Mesenchymal stem cell (in vitro differentiated cells and primary cell): ENCODE measurements around the gene PDS5B.
"Not testable (repeated sequence)": the region's sequence is repeated elsewhere in the genome, so short reads cannot be mapped to it uniquely, and the experiment has no call there.

ENCODE experiments used
- DNase-seq: peaks from one replicate; pipeline ENCODE4 v3.0.0-alpha.2; 2013
- H2AFZ ChIP-seq: one replicate; pipeline ENCODE4 v1.6.1; 2013; ENCODE audit warnings: low read depth, mild to moderate bottlenecking, control low read depth, inconsistent platforms, low read length, moderate library complexity
- H2AK5ac ChIP-seq: 2 replicates; pipeline ENCODE4 v1.6.1; 2013; ENCODE audit warnings: low read length, moderate library complexity, mild to moderate bottlenecking, inconsistent platforms; ENCODE audit not compliant: severe bottlenecking
- H2BK120ac ChIP-seq: one replicate; pipeline ENCODE4 v1.6.1; 2013; ENCODE audit warnings: low read depth, mild to moderate bottlenecking, inconsistent platforms, low read length, moderate library complexity
- H2BK12ac ChIP-seq, 2 experiments: one replicate each; pipeline ENCODE4 v1.6.1; 2013; ENCODE audit warnings: inconsistent platforms in 2 of 2, low read length in 2 of 2, mild to moderate bottlenecking in 2 of 2, moderate library complexity in 2 of 2, control low read depth in 1 of 2
- H2BK15ac ChIP-seq: one replicate; pipeline ENCODE4 v1.6.1; 2013; ENCODE audit warnings: mild to moderate bottlenecking, low read depth, inconsistent platforms; ENCODE audit not compliant: poor library complexity, severe bottlenecking
- H2BK5ac ChIP-seq: 2 replicates; pipeline ENCODE4 v1.6.1; 2013; ENCODE audit warnings: low read depth, mild to moderate bottlenecking, low read length, control low read depth, inconsistent platforms; ENCODE audit not compliant: poor library complexity, severe bottlenecking
- H3K14ac ChIP-seq, 2 experiments: one replicate each; pipeline ENCODE4 v1.6.1; 2013; ENCODE audit warnings: inconsistent platforms in 2 of 2, low read length in 2 of 2, control low read depth in 1 of 2, mild to moderate bottlenecking in 1 of 2, moderate library complexity in 1 of 2
- H3K18ac ChIP-seq, 2 experiments: one replicate each; pipeline ENCODE4 v1.6.1; 2013; ENCODE audit warnings: inconsistent platforms in 2 of 2, low read length in 2 of 2, control low read depth in 1 of 2, low read depth in 1 of 2, mild to moderate bottlenecking in 1 of 2
- H3K23ac ChIP-seq, 2 experiments: one replicate each; pipeline ENCODE4 v1.6.1; 2013; ENCODE audit warnings: inconsistent platforms in 2 of 2, low read length in 2 of 2, mild to moderate bottlenecking in 2 of 2, moderate library complexity in 2 of 2, control low read depth in 1 of 2
- H3K27ac ChIP-seq: 2 replicates; pipeline ENCODE4 v1.5.1; 2013; ENCODE audit warnings: mild to moderate bottlenecking, moderate library complexity, low read length, control low read depth, inconsistent platforms; ENCODE audit not compliant: poor library complexity, severe bottlenecking
- H3K27me3 ChIP-seq, 2 experiments: 2 replicates each; pipeline versions ENCODE4 v1.6.1 to v1.7.0; 2013; ENCODE audit warnings: low read length in 2 of 2, mild to moderate bottlenecking in 2 of 2, moderate library complexity in 2 of 2, control low read depth in 1 of 2, inconsistent platforms in 1 of 2; ENCODE audit not compliant: control insufficient read depth in 1 of 2, insufficient read depth in 1 of 2
- H3K36me3 ChIP-seq, 2 experiments: 2 replicates each; pipeline versions ENCODE4 v1.6.1 to v1.7.0; 2013; ENCODE audit warnings: low read length in 2 of 2, control low read depth in 1 of 2, inconsistent platforms in 1 of 2, low read depth in 1 of 2, mild to moderate bottlenecking in 1 of 2; ENCODE audit not compliant: insufficient read depth in 2 of 2, control insufficient read depth in 1 of 2
- H3K4ac ChIP-seq, 2 experiments: one replicate each; pipeline ENCODE4 v1.6.1; 2013; ENCODE audit warnings: inconsistent platforms in 2 of 2, low read length in 2 of 2, mild to moderate bottlenecking in 2 of 2, moderate library complexity in 2 of 2, control low read depth in 1 of 2, low read depth in 1 of 2
- H3K4me1 ChIP-seq: 2 replicates; pipeline ENCODE4 v1.6.1; 2013; ENCODE audit warnings: low read depth, low read length, control low read depth; ENCODE audit not compliant: control insufficient read depth, insufficient read depth
- H3K4me2 ChIP-seq: 2 replicates; pipeline ENCODE4 v1.6.1; 2013; ENCODE audit warnings: low read length, mild to moderate bottlenecking, inconsistent platforms; ENCODE audit not compliant: poor library complexity, severe bottlenecking
- H3K4me3 ChIP-seq, 2 experiments: 2 replicates each; pipeline versions ENCODE4 v1.5.1 to v1.7.0; 2013; ENCODE audit warnings: low read length in 2 of 2, mild to moderate bottlenecking in 2 of 2, control low read depth in 1 of 2, low read depth in 1 of 2; ENCODE audit not compliant: insufficient read depth in 1 of 2
- H3K79me1 ChIP-seq: replicated peaks from 2 replicates; pipeline ENCODE4 v1.6.1; 2013; ENCODE audit warnings: mild to moderate bottlenecking, control low read depth, low read length, inconsistent platforms; ENCODE audit not compliant: poor library complexity, severe bottlenecking
- H3K9ac ChIP-seq: 2 replicates; pipeline ENCODE4 v1.7.0; 2013; ENCODE audit warnings: mild to moderate bottlenecking, low read length, moderate library complexity
- H3K9me3 ChIP-seq: 2 replicates; pipeline ENCODE4 v1.7.0; 2013; ENCODE audit warnings: mild to moderate bottlenecking, low read length; ENCODE audit not compliant: control insufficient read depth
- H4K8ac ChIP-seq: one replicate; pipeline ENCODE4 v1.6.1; 2013; ENCODE audit warnings: inconsistent platforms, mild to moderate bottlenecking, low read length, moderate library complexity
- H4K91ac ChIP-seq: one replicate; pipeline ENCODE4 v1.6.1; 2013; ENCODE audit warnings: mild to moderate bottlenecking, low read length, inconsistent platforms
- WGBS: methylation state at CpG from one replicate; pipeline ENCODE4 v1.1.7; 2013; ENCODE audit warnings: mixed read lengths; 5-methylcytosine and 5-hydroxymethylcytosine counted together

The PDS5B gene

DNA sequence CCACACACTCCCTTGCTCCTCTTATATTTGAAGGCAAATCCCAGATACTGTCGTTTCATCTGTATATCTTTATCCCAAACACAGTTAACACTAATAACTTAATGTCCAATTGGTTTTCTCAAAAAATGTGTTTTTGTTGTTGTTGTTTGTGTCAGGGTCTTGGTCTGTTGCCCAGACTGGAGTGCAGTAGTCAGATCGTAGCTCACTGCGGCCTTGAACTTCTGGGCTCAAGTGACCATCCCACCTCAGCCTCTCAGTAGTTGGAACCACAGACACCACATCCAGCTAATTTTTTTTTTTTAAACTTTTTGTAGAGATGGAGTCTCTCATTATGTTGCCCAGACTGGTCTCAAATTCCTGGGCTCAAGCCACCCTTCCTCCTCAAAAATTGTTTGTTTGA, 137.7 kb downstream of the PDS5B start:
- Histone ChIP-seq H3K23ac (no peak overlapping the region), H3K9me3 (no peaks in the 10 kb centered on the region), H3K4me1 (peaks cover 3% of the 10 kb centered on the region), H3K14ac (no peak overlapping the region), H2BK12ac (no peak overlapping the region), H3K4me3 (no peak overlapping the region), H4K8ac (no peak overlapping the region), H2BK5ac (no peak overlapping the region), H3K79me1 (peaks cover 13% of the 10 kb centered on the region), H3K4ac (no peak overlapping the region), H3K36me3 (peaks cover 4 to 12% of the 10 kb centered on the region in 2 experiments), H3K27ac (no peak overlapping the region), H3K18ac (no peak overlapping the region), H2AFZ (no peak overlapping the region), H3K27me3 (no peaks in the 10 kb centered on the region), H4K91ac (no peak overlapping the region), H2BK15ac (no peak overlapping the region), H3K4me2 (no peak overlapping the region), H2BK120ac (no peak overlapping the region), H2AK5ac (peak overlapping the region; percentile 2), H3K9ac (no peak overlapping the region)
- no peak for DNase-seq
- WGBS, result 70% methylated on average over 2 of the region's 3 CpGs

DNA sequence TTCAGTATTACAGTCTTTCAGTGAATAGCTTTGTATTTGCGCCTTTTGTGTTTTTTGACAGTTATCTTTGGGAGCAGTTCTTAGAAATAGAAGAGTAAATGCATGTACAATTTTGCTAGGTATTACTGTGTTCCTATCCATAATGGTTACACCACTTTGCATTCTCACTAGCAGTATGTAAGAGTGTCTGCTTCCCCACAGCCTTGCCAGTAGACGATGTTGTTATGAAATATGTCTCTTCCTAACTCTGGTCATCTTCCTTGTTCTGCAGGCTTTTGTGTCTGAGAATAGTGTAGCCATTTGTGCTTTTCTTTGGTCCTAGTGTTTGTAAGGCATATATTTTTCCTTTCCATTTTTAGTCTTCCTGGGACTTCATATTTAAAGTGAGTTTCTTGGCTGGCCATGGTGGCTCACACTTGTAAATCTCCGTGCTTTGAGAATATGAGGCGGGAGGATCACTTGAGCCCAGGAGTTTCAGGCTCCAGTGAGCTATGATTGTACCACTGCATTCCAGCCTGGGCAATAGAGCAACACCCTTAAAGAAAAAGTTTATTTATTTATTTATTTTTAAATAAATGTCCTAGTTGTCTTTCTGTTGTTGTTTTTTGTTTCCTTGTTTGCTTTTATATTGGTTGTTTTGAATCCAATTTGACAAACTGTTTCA, 140.3 kb downstream of the PDS5B start:
- 93% methylated on average over 4 of the region's 4 CpGs for WGBS
- Histone ChIP-seq H2AK5ac (no peak overlapping the region), H3K18ac (no peak overlapping the region), H3K23ac (no peak overlapping the region), H3K27me3 (no peaks in the 10 kb centered on the region), H3K9me3 (no peaks in the 10 kb centered on the region), H3K14ac (no peak overlapping the region), H4K91ac (no peak overlapping the region), H3K27ac (no peak overlapping the region), H3K4me1 (peaks cover 2% of the 10 kb centered on the region), H2AFZ (no peak overlapping the region), H2BK5ac (no peak overlapping the region), H3K79me1 (peaks cover 9% of the 10 kb centered on the region), H3K4me3 (no peak overlapping the region), H2BK12ac (no peak overlapping the region), H3K4me2 (no peak overlapping the region), H2BK15ac (no peak overlapping the region), H3K36me3 (peaks cover 4 to 7% of the 10 kb centered on the region in 2 experiments), H3K4ac (no peak overlapping the region), H3K9ac (no peak overlapping the region), H4K8ac (no peak overlapping the region), H2BK120ac (no peak overlapping the region)
- DNase-seq, result no peak

GRCh38 chr13:32728327-32728726, 142.1 kb downstream of the PDS5B start:
- Histone ChIP-seq H3K36me3 (peaks cover 0 to 3% of the 10 kb centered on the region in 2 experiments), H3K18ac (no peak overlapping the region), H3K4me1 (no peaks in the 10 kb centered on the region), H2AFZ (no peak overlapping the region), H3K23ac (no peak overlapping the region), H2BK120ac (no peak overlapping the region), H2BK5ac (no peak overlapping the region), H3K4ac (no peak overlapping the region), H3K4me2 (no peak overlapping the region), H3K9ac (no peak overlapping the region), H3K9me3 (no peaks in the 10 kb centered on the region), H4K91ac (no peak overlapping the region), H3K14ac (no peak overlapping the region), H2AK5ac (no peak overlapping the region), H3K4me3 (no peak overlapping the region), H4K8ac (no peak overlapping the region), H2BK15ac (no peak overlapping the region), H3K79me1 (peaks cover 9% of the 10 kb centered on the region), H3K27me3 (no peaks in the 10 kb centered on the region), H3K27ac (no peak overlapping the region), H2BK12ac (no peak overlapping the region)
- no peak for DNase-seq
- 94% methylated on average over 3 of the region's 3 CpGs for WGBS

GRCh38 chr13:32729097-32729496, 142.8 kb downstream of the PDS5B start:
- not testable (repeated sequence) for H2BK120ac ChIP-seq, H3K4me2 ChIP-seq, H2AFZ ChIP-seq, H4K91ac ChIP-seq, H3K4me3 ChIP-seq, H4K8ac ChIP-seq, DNase-seq, H3K27me3 ChIP-seq, H2BK15ac ChIP-seq, H3K14ac ChIP-seq, H3K79me1 ChIP-seq, H2BK5ac ChIP-seq, H3K9me3 ChIP-seq, H3K36me3 ChIP-seq, H3K4ac ChIP-seq, H2AK5ac ChIP-seq, H2BK12ac ChIP-seq, H3K18ac ChIP-seq, H3K27ac ChIP-seq, H3K23ac ChIP-seq, H3K4me1 ChIP-seq, H3K9ac ChIP-seq
